B cell (primary cell): ENCODE results near the gene RMDN2. TPM values are rescaled to one million over a fixed set of nuclear protein-coding genes. Genes with fewer than 3 reads are reported as not detected.

Source experiments
- ATAC-seq: fragments of 200-7000 bp; cut with Tn5 transposase; one replicate; pipeline ENCODE4 v1.10.0; 2021; ENCODE audit warnings: low read depth, mild to moderate bottlenecking, moderate number of reproducible peaks, moderate library complexity
- CTCF ChIA-PET: fragments of 350-600 bp; sonication (Branson Sonifier 250); formaldehyde crosslinking; loops from one replicate; lab custom pipeline; 2021; ENCODE audit warnings: antibody characterized with exemption, inconsistent platforms; lab: Charles Lee
- POLR2A ChIA-PET: fragments of 350-600 bp; sonication (Branson Sonifier 250); formaldehyde crosslinking; loops from one replicate; lab custom pipeline; 2021; ENCODE audit warnings: antibody characterized with exemption; lab: Charles Lee
- DNase-seq: peaks from one replicate; pipeline ENCODE4 v3.0.0; 2013
- H2AFZ ChIP-seq: 2 replicates; pipeline ENCODE4 v1.6.1; 2012; ENCODE audit warnings: mild to moderate bottlenecking, low read depth, low read length; ENCODE audit not compliant: insufficient read depth, poor library complexity, severe bottlenecking
- H3K27ac ChIP-seq, 2 donors: 1 replicate in 1 of 2; 2 replicates in 1 of 2; pipeline ENCODE4 v1.5.1; 2012 to 2013; ENCODE audit warnings: low read length in 2 of 2, mild to moderate bottlenecking in 2 of 2, moderate library complexity in 1 of 2
- H3K27me3 ChIP-seq, 4 experiments: fragments of 200-600 bp in 1 of 4; sonication (generic) in 1 of 4; replicated peaks in 1 of 4; 1 replicate in 2 of 4; 2 replicates in 2 of 4; pipeline versions ENCODE4 v1.6.1 to v1.7.0; 2013 to 2016; ENCODE audit warnings: low read length in 3 of 4, mild to moderate bottlenecking in 2 of 4, mixed read lengths in 1 of 4, moderate library complexity in 1 of 4; ENCODE audit not compliant: insufficient read depth in 4 of 4, control insufficient read depth in 3 of 4; ENCODE audit errors: control extremely low read depth in 1 of 4
- H3K36me3 ChIP-seq, 2 experiments: replicated peaks in 1 of 2; 1 replicate in 1 of 2; 2 replicates in 1 of 2; pipeline versions ENCODE4 v1.6.1 to v1.7.1; 2013; ENCODE audit warnings: low read length in 1 of 2; ENCODE audit not compliant: insufficient read depth in 2 of 2, control insufficient read depth in 1 of 2; ENCODE audit errors: control extremely low read depth in 1 of 2, extremely low read depth in 1 of 2
- H3K4me1 ChIP-seq, 2 donors: fragments of 200-600 bp in 1 of 2; sonication (generic) in 1 of 2; 1 replicate in 1 of 2; 2 replicates in 1 of 2; pipeline versions ENCODE4 v1.5.1 to v1.6.1; 2013 to 2017; ENCODE audit warnings: low read length in 2 of 2; ENCODE audit not compliant: control insufficient read depth in 2 of 2, insufficient read depth in 2 of 2
- H3K4me2 ChIP-seq: replicated peaks from 2 replicates; pipeline ENCODE3; 2012; ENCODE audit warnings: mild to moderate bottlenecking, low read depth, low read length; ENCODE audit not compliant: poor library complexity, severe bottlenecking
- H3K4me3 ChIP-seq, 5 experiments: fragments of 200-600 bp in 1 of 5; sonication (generic) in 1 of 5; 1 replicate in 3 of 5; 2 replicates in 2 of 5; pipeline versions ENCODE4 v1.5.1 to v1.7.0; 2011 to 2016; ENCODE audit warnings: low read length in 4 of 5, mild to moderate bottlenecking in 4 of 5, low read depth in 2 of 5, control low read depth in 1 of 5, moderate library complexity in 1 of 5; ENCODE audit not compliant: insufficient read depth in 1 of 5; ENCODE audit errors: control extremely low read depth in 1 of 5, extremely low read depth in 1 of 5
- H3K79me2 ChIP-seq: fragments of 200-600 bp; sonication (generic); one replicate; pipeline ENCODE4 v1.6.0; 2016; ENCODE audit warnings: low read length; ENCODE audit not compliant: control insufficient read depth, insufficient read depth
- H3K9ac ChIP-seq: fragments of 200-600 bp; sonication (generic); 2 replicates; pipeline ENCODE4 v1.6.1; 2017; ENCODE audit warnings: mild to moderate bottlenecking, low read length, moderate library complexity
- H3K9me3 ChIP-seq, 3 donors: one replicate each; pipeline versions ENCODE4 v1.6.1 to v1.7.1; 2013; ENCODE audit warnings: low read length in 2 of 3; ENCODE audit not compliant: control insufficient read depth in 2 of 3, insufficient read depth in 1 of 3; ENCODE audit errors: control extremely low read depth in 1 of 3
- H4K20me1 ChIP-seq: 2 replicates; pipeline ENCODE4 v1.6.0; 2012; ENCODE audit warnings: mild to moderate bottlenecking, low read length; ENCODE audit not compliant: insufficient read depth, control insufficient read depth, poor library complexity, severe bottlenecking
- H3K27ac Mint-ChIP-seq: one replicate; pipeline ENCODE4 v1.8.0; 2021; ENCODE audit warnings: mixed read lengths
- H3K27me3 Mint-ChIP-seq: one replicate; pipeline ENCODE4 v1.8.0; 2021; ENCODE audit warnings: mixed read lengths
- H3K4me1 Mint-ChIP-seq: one replicate; pipeline ENCODE4 v1.8.0; 2021; ENCODE audit warnings: mixed read lengths
- H3K4me3 Mint-ChIP-seq: one replicate; pipeline ENCODE4 v1.8.0; 2021; ENCODE audit warnings: mixed read lengths
- H3K9me3 Mint-ChIP-seq: one replicate; pipeline ENCODE4 v1.8.0; 2022; ENCODE audit warnings: mixed read lengths; ENCODE audit not compliant: insufficient read depth
- EZH2 ChIP-seq: IDR thresholded peaks from 2 replicates; pipeline ENCODE4 v1.6.1; 2012; ENCODE audit warnings: borderline replicate concordance, low read depth, mild to moderate bottlenecking, moderate library complexity, low read length; ENCODE audit not compliant: insufficient read depth, poor library complexity, severe bottlenecking
- WGBS: methylation state at CpG from one replicate; pipeline ENCODE4 v1.1.5; 2013; ENCODE audit warnings: missing lambda C conversion rate; ENCODE audit not compliant: insufficient coverage; 5-methylcytosine and 5-hydroxymethylcytosine counted together
- intact Hi-C: fragments of 100-400 bp; cut with micrococcal nuclease; formaldehyde crosslinking; loops from one replicate; pipeline ENCODE4 v1.10.0; 2022
- polyA plus RNA-seq: library from polyadenylated mRNA; depleted of rRNA; stranded (reverse); fragments of >200 nt; gene quantifications from 2 replicates; pipeline ENCODE4 v1.2.3, GENCODE V29; 2012
- total RNA-seq, 2 donors: library from RNA; stranded (reverse); fragments of 120-200 nt in 1 of 2; gene quantifications; 1 replicate in 1 of 2; 2 replicates in 1 of 2; pipeline versions ENCODE4 v1.2.3 to v1.2.4, GENCODE V29; 2013 to 2022
- TF ChIP-seq, protein P1 (sequence below): fragments of 200-600 bp; IDR thresholded peaks from one replicate; pipeline ENCODE4 v1.8.0; 2022; ENCODE audit warnings: antibody characterized with exemption, mild to moderate bottlenecking

Gene RMDN2
- total and polyA plus RNA-seq, 2 donors (not counting 1 experiment from before 2014, with no cell fraction given), result 6.4 to 6.6 TPM

DNA sequence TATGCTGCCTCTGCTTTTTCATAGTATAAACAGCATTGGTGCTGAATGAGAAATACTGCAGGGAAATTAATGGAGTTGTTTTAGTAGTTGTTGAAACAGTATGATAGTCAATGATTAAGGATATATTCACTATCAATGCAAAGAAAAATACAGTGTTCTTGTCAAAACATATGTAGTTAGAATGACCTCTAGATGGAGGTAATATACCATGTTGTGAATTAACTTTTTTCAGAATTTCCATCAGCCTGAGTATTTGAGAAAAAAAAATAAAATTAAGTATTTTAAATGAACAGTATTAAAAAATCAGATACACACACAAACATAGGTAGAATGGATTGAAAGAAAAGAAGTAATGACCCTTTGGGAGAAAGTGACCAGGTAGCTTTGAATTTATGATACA, 59.5 kb downstream of the RMDN2 start:
- H3K4me1 Mint-ChIP-seq, result peaks cover 6% of the 10 kb centered on the region
- no peak for TF ChIP-seq EZH2
- TF ChIP-seq, protein P1, sequence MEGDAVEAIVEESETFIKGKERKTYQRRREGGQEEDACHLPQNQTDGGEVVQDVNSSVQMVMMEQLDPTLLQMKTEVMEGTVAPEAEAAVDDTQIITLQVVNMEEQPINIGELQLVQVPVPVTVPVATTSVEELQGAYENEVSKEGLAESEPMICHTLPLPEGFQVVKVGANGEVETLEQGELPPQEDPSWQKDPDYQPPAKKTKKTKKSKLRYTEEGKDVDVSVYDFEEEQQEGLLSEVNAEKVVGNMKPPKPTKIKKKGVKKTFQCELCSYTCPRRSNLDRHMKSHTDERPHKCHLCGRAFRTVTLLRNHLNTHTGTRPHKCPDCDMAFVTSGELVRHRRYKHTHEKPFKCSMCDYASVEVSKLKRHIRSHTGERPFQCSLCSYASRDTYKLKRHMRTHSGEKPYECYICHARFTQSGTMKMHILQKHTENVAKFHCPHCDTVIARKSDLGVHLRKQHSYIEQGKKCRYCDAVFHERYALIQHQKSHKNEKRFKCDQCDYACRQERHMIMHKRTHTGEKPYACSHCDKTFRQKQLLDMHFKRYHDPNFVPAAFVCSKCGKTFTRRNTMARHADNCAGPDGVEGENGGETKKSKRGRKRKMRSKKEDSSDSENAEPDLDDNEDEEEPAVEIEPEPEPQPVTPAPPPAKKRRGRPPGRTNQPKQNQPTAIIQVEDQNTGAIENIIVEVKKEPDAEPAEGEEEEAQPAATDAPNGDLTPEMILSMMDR, result no peak
- Histone ChIP-seq H3K9me3 (no peaks in the 10 kb centered on the region), H3K27ac (no peak overlapping the region), H3K27me3 (no peaks in the 10 kb centered on the region), H3K4me1 (peaks cover 6% of the 10 kb centered on the region in 2 donors), H3K4me3 (no peak overlapping the region), H3K9ac (no peak overlapping the region), H4K20me1 (no peaks in the 10 kb centered on the region), H3K36me3 (no peaks in the 10 kb centered on the region), H2AFZ (no peak overlapping the region), H3K79me2 (no peaks in the 10 kb centered on the region), H3K4me2 (no peak overlapping the region)
- POLR2A ChIA-PET, result no interaction called here
- CTCF ChIA-PET, result interaction anchor here (0.8 kb wide), 1 partner anchor 524 kb away, joined by 3 read pairs; no protein-coding TSS in a partner anchor
- H3K27ac Mint-ChIP-seq, result no peak overlapping the region
- no peak for ATAC-seq
- H3K27me3 Mint-ChIP-seq, result no peaks in the 10 kb centered on the region
- H3K9me3 Mint-ChIP-seq, result peaks cover 4% of the 10 kb centered on the region
- intact Hi-C loops, result loop anchor here (5.0 kb wide), 1 partner anchor 47 kb away; no protein-coding TSS in a partner anchor
- no peak overlapping the region for H3K4me3 Mint-ChIP-seq
- no peak for DNase-seq

DNA sequence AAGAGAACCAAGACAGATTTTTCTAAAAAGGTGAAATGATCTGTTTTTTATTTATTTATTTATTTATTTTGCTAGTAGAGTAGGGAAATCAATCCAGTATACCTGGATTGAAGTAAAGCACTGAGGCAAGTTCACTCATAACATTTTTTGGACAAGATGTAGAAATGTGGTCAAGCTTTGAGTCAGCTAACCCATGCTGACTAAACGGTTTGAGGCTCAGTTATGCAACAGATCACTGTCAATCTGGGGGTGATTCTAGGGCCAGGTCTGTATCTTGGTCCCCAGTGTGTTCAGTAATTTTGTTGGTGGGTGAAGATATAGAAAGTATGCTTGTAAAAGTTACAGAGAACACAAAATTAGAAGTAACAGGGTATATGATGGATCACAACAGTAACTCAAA, 60.2 kb downstream of the RMDN2 start:
- Mint-ChIP-seq H3K4me1 (peaks cover 6% of the 10 kb centered on the region), H3K4me3 (no peak overlapping the region), H3K9me3 (peaks cover 4% of the 10 kb centered on the region), H3K27ac (no peak overlapping the region), H3K27me3 (no peaks in the 10 kb centered on the region)
- 40% methylated on average over 1 of the region's 1 CpG for WGBS
- Histone ChIP-seq H3K4me3 (no peak overlapping the region), H3K4me2 (no peak overlapping the region), H3K9me3 (no peaks in the 10 kb centered on the region), H3K27ac (no peak overlapping the region), H3K4me1 (peaks cover 6% of the 10 kb centered on the region in 2 donors), H3K79me2 (no peaks in the 10 kb centered on the region), H4K20me1 (no peaks in the 10 kb centered on the region), H3K9ac (no peak overlapping the region), H2AFZ (no peak overlapping the region), H3K36me3 (no peaks in the 10 kb centered on the region), H3K27me3 (no peaks in the 10 kb centered on the region)
- no peak for ATAC-seq
- intact Hi-C loops, result no loop called here
- CTCF ChIA-PET, result interaction anchor here (1.0 kb wide), 1 partner anchor 289 kb away, joined by 3 read pairs; no protein-coding TSS in a partner anchor
- TF ChIP-seq, protein P1, result no peak
- no peak for TF ChIP-seq EZH2
- DNase-seq, result no peak
- POLR2A ChIA-PET, result no interaction called here
